ENCODE data around the gene ATP11C. TPM values are rescaled to one million over a fixed set of nuclear protein-coding genes. Genes with fewer than 3 reads are reported as not detected.
"Not testable (repeated sequence)": the region's sequence is repeated elsewhere in the genome, so short reads cannot be mapped to it uniquely, and the experiment has no call there.

The ATP11C gene
- total and polyA plus RNA-seq, 7 donors: 4.2 to 32.0 (median 17.2) TPM

DNA sequence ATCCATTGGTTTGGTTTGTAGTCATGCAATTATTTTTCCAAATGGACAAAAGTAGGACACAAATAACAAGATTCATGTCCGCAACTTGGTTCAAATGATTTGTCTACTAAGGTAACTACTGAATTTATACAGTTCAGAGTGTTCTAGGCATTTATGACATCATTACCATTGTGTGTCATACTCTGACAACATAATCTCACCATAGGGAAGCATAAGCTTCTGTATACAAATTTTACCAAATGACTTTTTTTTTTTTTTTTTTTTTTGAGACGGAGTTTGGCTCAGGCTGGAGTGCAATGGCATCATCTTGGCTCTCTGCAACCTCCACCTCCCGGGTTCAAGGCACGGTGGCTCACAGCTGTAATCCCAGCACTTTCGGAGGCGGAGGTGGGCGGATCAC is 32.6 kb upstream of the ATP11C start, which contains the start of gene CXorf66:
CXorf66 (minus strand) TSS at position 101 of the 400 bp plus-strand sequence; CDS start at position 76, 25 bp downstream.
- TF ChIP-seq POLR2A (IDR thresholded peaks at IDR 0.05): no peak
- TF ChIP-seq, protein P1, sequence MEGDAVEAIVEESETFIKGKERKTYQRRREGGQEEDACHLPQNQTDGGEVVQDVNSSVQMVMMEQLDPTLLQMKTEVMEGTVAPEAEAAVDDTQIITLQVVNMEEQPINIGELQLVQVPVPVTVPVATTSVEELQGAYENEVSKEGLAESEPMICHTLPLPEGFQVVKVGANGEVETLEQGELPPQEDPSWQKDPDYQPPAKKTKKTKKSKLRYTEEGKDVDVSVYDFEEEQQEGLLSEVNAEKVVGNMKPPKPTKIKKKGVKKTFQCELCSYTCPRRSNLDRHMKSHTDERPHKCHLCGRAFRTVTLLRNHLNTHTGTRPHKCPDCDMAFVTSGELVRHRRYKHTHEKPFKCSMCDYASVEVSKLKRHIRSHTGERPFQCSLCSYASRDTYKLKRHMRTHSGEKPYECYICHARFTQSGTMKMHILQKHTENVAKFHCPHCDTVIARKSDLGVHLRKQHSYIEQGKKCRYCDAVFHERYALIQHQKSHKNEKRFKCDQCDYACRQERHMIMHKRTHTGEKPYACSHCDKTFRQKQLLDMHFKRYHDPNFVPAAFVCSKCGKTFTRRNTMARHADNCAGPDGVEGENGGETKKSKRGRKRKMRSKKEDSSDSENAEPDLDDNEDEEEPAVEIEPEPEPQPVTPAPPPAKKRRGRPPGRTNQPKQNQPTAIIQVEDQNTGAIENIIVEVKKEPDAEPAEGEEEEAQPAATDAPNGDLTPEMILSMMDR (IDR thresholded peaks at IDR 0.05): no peak
- TF ChIP-seq POLR2AphosphoS5 (IDR thresholded peaks at IDR 0.05): no peak
- TF ChIP-seq EP300 (IDR thresholded peaks at IDR 0.05): no peak
- H3K4me3 ChIP-seq: no peak within 1 kb of the TSS
- 92 to 93% methylated on average over 7 of the region's 7 CpGs for WGBS, 2 donors
- DNase-seq: no peak
- no peaks in the 10 kb centered on the region for H3K27me3 ChIP-seq
- H3K36me3 ChIP-seq: no peaks in the 10 kb centered on the region
- H3K9me3 ChIP-seq: no peaks in the 10 kb centered on the region
- intact Hi-C loops (cut with DNase I): no loop called here
- no peaks in the 10 kb centered on the region for H3K4me1 ChIP-seq
- no peak within 1 kb of the TSS for H3K27ac ChIP-seq

GRCh38 chrX:139961091-139961490 is 28.2 kb upstream of the ATP11C start:
- DNase-seq; H3K9me3 ChIP-seq; H3K36me3 ChIP-seq; H3K4me3 ChIP-seq; H3K27me3 ChIP-seq; H3K4me1 ChIP-seq; H3K27ac ChIP-seq; intact Hi-C loops (cut with DNase I): not testable (repeated sequence)
- WGBS, 2 donors: 40 to 57% methylated on average over 2 of the region's 2 CpGs

GRCh38 chrX:139949703-139950102 is 16.9 kb upstream of the ATP11C start:
- WGBS, 2 donors: 53 to 74% methylated on average over 3 of the region's 3 CpGs
- no peaks in the 10 kb centered on the region for H3K27me3 ChIP-seq
- H3K27ac ChIP-seq: no peak overlapping the region
- no peaks in the 10 kb centered on the region for H3K4me1 ChIP-seq
- no peaks in the 10 kb centered on the region for H3K9me3 ChIP-seq
- no peak for DNase-seq
- no peak overlapping the region for H3K4me3 ChIP-seq
- TF ChIP-seq EP300 (IDR thresholded peaks at IDR 0.05): no peak
- TF ChIP-seq POLR2AphosphoS5 (IDR thresholded peaks at IDR 0.05): no peak
- no peak for TF ChIP-seq POLR2A (IDR thresholded peaks at IDR 0.05)
- TF ChIP-seq, protein P1 (IDR thresholded peaks at IDR 0.05): no peak
- no peaks in the 10 kb centered on the region for H3K36me3 ChIP-seq
- intact Hi-C loops (cut with DNase I): no loop called here

GRCh38 chrX:139945075-139945474 is 12.2 kb upstream of the ATP11C start:
- no peak for TF ChIP-seq POLR2AphosphoS5 (IDR thresholded peaks at IDR 0.05)
- TF ChIP-seq EP300 (IDR thresholded peaks at IDR 0.05): no peak
- TF ChIP-seq, protein P1 (IDR thresholded peaks at IDR 0.05): no peak
- TF ChIP-seq POLR2A (IDR thresholded peaks at IDR 0.05): no peak
- WGBS, 2 donors: 23 to 69% methylated on average over 3 of the region's 3 CpGs
- H3K4me1 ChIP-seq: no peaks in the 10 kb centered on the region
- no peaks in the 10 kb centered on the region for H3K36me3 ChIP-seq
- DNase-seq: no peak
- no peak overlapping the region for H3K4me3 ChIP-seq
- no peak overlapping the region for H3K27ac ChIP-seq
- no peaks in the 10 kb centered on the region for H3K9me3 ChIP-seq
- H3K27me3 ChIP-seq: no peaks in the 10 kb centered on the region
- intact Hi-C loops (cut with DNase I): no loop called here

- no peak overlapping the region for H3K4me3 ChIP-seq
- intact Hi-C loops (cut with DNase I): no loop called here
- no peaks in the 10 kb centered on the region for H3K36me3 ChIP-seq
- no peaks in the 10 kb centered on the region for H3K27me3 ChIP-seq
- no peaks in the 10 kb centered on the region for H3K9me3 ChIP-seq
- H3K27ac ChIP-seq: no peak overlapping the region
- H3K4me1 ChIP-seq: peaks cover 0 to 6% (median 3%) of the 10 kb centered on the region in 4 donors
- DNase-seq: no peak
- no peak for TF ChIP-seq POLR2AphosphoS5 (IDR thresholded peaks at IDR 0.05)
- TF ChIP-seq EP300 (IDR thresholded peaks at IDR 0.05): no peak
- TF ChIP-seq POLR2A (IDR thresholded peaks at IDR 0.05): no peak
- TF ChIP-seq, protein P1 (IDR thresholded peaks at IDR 0.05): no peak
These were observed 3.4 kb upstream of the ATP11C start for GRCh38 chrX:139936259-139936658.

Data from sigmoid colon (tissue), 7 donors.